Liver (tissue), 9 donors: ENCODE results near the gene TRIM71. TPM values are rescaled to one million over a fixed set of nuclear protein-coding genes. Genes with fewer than 3 reads are reported as not detected.

Experiments used
- DNase-seq: peaks from one replicate; pipeline ENCODE4 v3.0.0-alpha.2; 2017; ENCODE audit warnings: low spot score
- H3K27ac ChIP-seq, 2 donors: one replicate each; pipeline ENCODE4 v1.7.0; 2013; ENCODE audit warnings: inconsistent platforms in 2 of 2, low read length in 2 of 2, control low read depth in 1 of 2, low read depth in 1 of 2, mild to moderate bottlenecking in 1 of 2
- H3K27me3 ChIP-seq, 4 donors: one replicate each; pipeline versions ENCODE4 v1.6.1 to v1.7.0; 2013; ENCODE audit warnings: low read length in 3 of 4, inconsistent platforms in 1 of 4, mild to moderate bottlenecking in 1 of 4, moderate library complexity in 1 of 4; ENCODE audit not compliant: control insufficient read depth in 4 of 4, insufficient read depth in 4 of 4
- H3K36me3 ChIP-seq, 4 donors: one replicate each; pipeline versions ENCODE4 v1.6.1 to v1.7.0; 2013; ENCODE audit warnings: low read length in 3 of 4, mild to moderate bottlenecking in 3 of 4, low read depth in 1 of 4, moderate library complexity in 1 of 4; ENCODE audit not compliant: control insufficient read depth in 4 of 4, insufficient read depth in 3 of 4
- H3K4me1 ChIP-seq, 4 donors: one replicate each; pipeline versions ENCODE4 v1.6.1 to v1.7.0; 2013; ENCODE audit warnings: low read length in 3 of 4, mild to moderate bottlenecking in 3 of 4, moderate library complexity in 1 of 4; ENCODE audit not compliant: control insufficient read depth in 4 of 4, insufficient read depth in 4 of 4
- H3K4me3 ChIP-seq, 3 donors: one replicate each; pipeline versions ENCODE4 v1.6.1 to v1.7.0; 2013; ENCODE audit warnings: low read length in 3 of 3, control low read depth in 1 of 3, low read depth in 1 of 3, mild to moderate bottlenecking in 1 of 3
- H3K9ac ChIP-seq, 2 donors: one replicate each; pipeline ENCODE4 v1.7.0; 2013; ENCODE audit warnings: low read length in 2 of 2, mild to moderate bottlenecking in 2 of 2, moderate library complexity in 2 of 2, control low read depth in 1 of 2, low read depth in 1 of 2
- H3K9me3 ChIP-seq, 4 donors: one replicate each; pipeline versions ENCODE4 v1.6.1 to v1.7.0; 2013; ENCODE audit warnings: low read length in 3 of 4; ENCODE audit not compliant: control insufficient read depth in 4 of 4
- FOXA2 ChIP-seq: IDR thresholded peaks from 2 replicates; pipeline ENCODE4 v1.6.1; 2016; ENCODE audit warnings: antibody characterized with exemption
- RAD21 ChIP-seq, 2 donors: IDR thresholded peaks; 2 replicates each; pipeline ENCODE4 v1.6.1; 2016; ENCODE audit warnings: antibody characterized with exemption in 2 of 2, mild to moderate bottlenecking in 2 of 2
- RXRA ChIP-seq, 2 donors: IDR thresholded peaks; 2 replicates each; pipeline ENCODE4 v1.6.1; 2017 to 2018; ENCODE audit warnings: antibody characterized with exemption in 2 of 2, mild to moderate bottlenecking in 1 of 2
- SP1 ChIP-seq: IDR thresholded peaks from 2 replicates; pipeline ENCODE4 v1.6.1; 2018; ENCODE audit warnings: antibody characterized with exemption, mild to moderate bottlenecking
- YY1 ChIP-seq: IDR thresholded peaks from 2 replicates; pipeline ENCODE4 v1.6.1; 2016; ENCODE audit warnings: antibody characterized with exemption, mild to moderate bottlenecking
- WGBS: extraction: QIAGEN DNeasy Blood & Tissue Kit; methylation state at CpG from one replicate; pipeline ENCODE4 v1.1.7; 2013; 5-methylcytosine and 5-hydroxymethylcytosine counted together
- polyA plus RNA-seq, 2 donors: library from polyadenylated mRNA; stranded (reverse) in 1 of 2; unstranded in 1 of 2; fragments of 200-250 nt in 1 of 2; fragments of >200 nt in 1 of 2; fragmentation: Nextera tagmentation in 1 of 2; extraction: Ambion mirVana in 1 of 2; gene quantifications; one replicate each; pipeline versions ENCODE4 v1.2.1 to v1.2.3, GENCODE V29; 2013 to 2015
- total RNA-seq, 2 donors: library from RNA; depleted of rRNA; stranded (reverse); fragments of >200 nt; gene quantifications; one replicate each; pipeline ENCODE4 v1.2.3, GENCODE V29; 2014
- TF ChIP-seq, protein P1 (sequence below): IDR thresholded peaks from 2 replicates; pipeline ENCODE4 v1.6.1; 2016; ENCODE audit warnings: antibody characterized with exemption
- TF ChIP-seq, protein P2 (sequence below): fragments of 150-350 bp; IDR thresholded peaks from 2 replicates; pipeline ENCODE4 v1.5.1; 2017; ENCODE audit warnings: improper control_type of control experiment, low read depth, low read length; ENCODE audit not compliant: missing input control
- TF ChIP-seq, protein P3 (sequence below): IDR thresholded peaks from 2 replicates; pipeline ENCODE4 v1.6.1; 2016; ENCODE audit warnings: antibody characterized with exemption
- TF ChIP-seq, protein P4 (sequence below): IDR thresholded peaks from 2 replicates; pipeline ENCODE4 v1.6.1; 2016; ENCODE audit warnings: antibody characterized with exemption, mild to moderate bottlenecking
- donor health status: healthy.
- donor health status: healthy.
- donor health status: healthy.
- donor health status: healthy.
- donor health status: healthy.

Gene TRIM71
- total and polyA plus RNA-seq, 4 donors, result under 0.01 to 9.1 TPM; not detected in 2

DNA sequence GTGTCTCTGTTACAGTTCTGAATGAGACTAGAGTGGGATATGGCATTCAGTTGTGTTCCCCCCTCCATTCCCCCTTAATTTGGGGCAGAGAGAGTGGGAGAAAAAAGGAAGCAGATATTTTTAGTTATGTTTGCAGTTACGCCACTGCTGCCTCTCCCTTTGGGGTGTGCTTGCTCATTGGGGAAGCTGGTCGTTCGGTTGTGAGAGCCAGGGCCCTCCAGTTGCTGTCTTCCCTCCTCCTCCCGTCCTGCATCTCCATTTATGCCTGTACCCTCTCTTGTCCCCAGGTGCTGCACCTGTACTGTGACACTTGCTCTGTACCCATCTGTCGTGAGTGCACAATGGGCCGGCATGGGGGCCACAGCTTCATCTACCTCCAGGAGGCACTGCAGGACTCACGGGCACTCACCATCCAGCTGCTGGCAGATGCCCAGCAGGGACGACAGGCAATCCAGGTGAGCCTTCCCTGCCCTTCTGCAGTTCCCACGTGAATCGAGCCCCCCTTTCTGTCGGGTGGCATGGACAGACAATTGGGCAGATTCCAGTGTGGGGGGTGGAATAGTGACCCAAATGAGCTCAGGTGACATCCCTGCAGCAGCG, 55.8 kb downstream of the TRIM71 start:
- no peaks in the 10 kb centered on the region for H3K9me3 ChIP-seq
- TF ChIP-seq RXRA (IDR thresholded peaks at IDR 0.05) (no peak), YY1 (no peak), SP1 (no peak)
- TF ChIP-seq, protein P1, sequence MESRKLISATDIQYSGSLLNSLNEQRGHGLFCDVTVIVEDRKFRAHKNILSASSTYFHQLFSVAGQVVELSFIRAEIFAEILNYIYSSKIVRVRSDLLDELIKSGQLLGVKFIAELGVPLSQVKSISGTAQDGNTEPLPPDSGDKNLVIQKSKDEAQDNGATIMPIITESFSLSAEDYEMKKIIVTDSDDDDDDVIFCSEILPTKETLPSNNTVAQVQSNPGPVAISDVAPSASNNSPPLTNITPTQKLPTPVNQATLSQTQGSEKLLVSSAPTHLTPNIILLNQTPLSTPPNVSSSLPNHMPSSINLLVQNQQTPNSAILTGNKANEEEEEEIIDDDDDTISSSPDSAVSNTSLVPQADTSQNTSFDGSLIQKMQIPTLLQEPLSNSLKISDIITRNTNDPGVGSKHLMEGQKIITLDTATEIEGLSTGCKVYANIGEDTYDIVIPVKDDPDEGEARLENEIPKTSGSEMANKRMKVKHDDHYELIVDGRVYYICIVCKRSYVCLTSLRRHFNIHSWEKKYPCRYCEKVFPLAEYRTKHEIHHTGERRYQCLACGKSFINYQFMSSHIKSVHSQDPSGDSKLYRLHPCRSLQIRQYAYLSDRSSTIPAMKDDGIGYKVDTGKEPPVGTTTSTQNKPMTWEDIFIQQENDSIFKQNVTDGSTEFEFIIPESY, result no peak
- TF ChIP-seq, protein P2, sequence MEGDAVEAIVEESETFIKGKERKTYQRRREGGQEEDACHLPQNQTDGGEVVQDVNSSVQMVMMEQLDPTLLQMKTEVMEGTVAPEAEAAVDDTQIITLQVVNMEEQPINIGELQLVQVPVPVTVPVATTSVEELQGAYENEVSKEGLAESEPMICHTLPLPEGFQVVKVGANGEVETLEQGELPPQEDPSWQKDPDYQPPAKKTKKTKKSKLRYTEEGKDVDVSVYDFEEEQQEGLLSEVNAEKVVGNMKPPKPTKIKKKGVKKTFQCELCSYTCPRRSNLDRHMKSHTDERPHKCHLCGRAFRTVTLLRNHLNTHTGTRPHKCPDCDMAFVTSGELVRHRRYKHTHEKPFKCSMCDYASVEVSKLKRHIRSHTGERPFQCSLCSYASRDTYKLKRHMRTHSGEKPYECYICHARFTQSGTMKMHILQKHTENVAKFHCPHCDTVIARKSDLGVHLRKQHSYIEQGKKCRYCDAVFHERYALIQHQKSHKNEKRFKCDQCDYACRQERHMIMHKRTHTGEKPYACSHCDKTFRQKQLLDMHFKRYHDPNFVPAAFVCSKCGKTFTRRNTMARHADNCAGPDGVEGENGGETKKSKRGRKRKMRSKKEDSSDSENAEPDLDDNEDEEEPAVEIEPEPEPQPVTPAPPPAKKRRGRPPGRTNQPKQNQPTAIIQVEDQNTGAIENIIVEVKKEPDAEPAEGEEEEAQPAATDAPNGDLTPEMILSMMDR, result no peak
- TF ChIP-seq, protein P3, sequence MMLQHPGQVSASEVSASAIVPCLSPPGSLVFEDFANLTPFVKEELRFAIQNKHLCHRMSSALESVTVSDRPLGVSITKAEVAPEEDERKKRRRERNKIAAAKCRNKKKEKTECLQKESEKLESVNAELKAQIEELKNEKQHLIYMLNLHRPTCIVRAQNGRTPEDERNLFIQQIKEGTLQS, result no peak
- TF ChIP-seq, protein P4, sequence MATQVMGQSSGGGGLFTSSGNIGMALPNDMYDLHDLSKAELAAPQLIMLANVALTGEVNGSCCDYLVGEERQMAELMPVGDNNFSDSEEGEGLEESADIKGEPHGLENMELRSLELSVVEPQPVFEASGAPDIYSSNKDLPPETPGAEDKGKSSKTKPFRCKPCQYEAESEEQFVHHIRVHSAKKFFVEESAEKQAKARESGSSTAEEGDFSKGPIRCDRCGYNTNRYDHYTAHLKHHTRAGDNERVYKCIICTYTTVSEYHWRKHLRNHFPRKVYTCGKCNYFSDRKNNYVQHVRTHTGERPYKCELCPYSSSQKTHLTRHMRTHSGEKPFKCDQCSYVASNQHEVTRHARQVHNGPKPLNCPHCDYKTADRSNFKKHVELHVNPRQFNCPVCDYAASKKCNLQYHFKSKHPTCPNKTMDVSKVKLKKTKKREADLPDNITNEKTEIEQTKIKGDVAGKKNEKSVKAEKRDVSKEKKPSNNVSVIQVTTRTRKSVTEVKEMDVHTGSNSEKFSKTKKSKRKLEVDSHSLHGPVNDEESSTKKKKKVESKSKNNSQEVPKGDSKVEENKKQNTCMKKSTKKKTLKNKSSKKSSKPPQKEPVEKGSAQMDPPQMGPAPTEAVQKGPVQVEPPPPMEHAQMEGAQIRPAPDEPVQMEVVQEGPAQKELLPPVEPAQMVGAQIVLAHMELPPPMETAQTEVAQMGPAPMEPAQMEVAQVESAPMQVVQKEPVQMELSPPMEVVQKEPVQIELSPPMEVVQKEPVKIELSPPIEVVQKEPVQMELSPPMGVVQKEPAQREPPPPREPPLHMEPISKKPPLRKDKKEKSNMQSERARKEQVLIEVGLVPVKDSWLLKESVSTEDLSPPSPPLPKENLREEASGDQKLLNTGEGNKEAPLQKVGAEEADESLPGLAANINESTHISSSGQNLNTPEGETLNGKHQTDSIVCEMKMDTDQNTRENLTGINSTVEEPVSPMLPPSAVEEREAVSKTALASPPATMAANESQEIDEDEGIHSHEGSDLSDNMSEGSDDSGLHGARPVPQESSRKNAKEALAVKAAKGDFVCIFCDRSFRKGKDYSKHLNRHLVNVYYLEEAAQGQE, result no peak
- H3K27me3 ChIP-seq, result no peaks in the 10 kb centered on the region
- no peak overlapping the region for H3K9ac ChIP-seq
- DNase-seq, result no peak
- H3K27ac ChIP-seq, result no peak overlapping the region
- H3K4me3 ChIP-seq, result no peak overlapping the region
- no peaks in the 10 kb centered on the region for H3K36me3 ChIP-seq
- WGBS, result 71% methylated on average over 12 of the region's 12 CpGs
- no peaks in the 10 kb centered on the region for H3K4me1 ChIP-seq

DNA sequence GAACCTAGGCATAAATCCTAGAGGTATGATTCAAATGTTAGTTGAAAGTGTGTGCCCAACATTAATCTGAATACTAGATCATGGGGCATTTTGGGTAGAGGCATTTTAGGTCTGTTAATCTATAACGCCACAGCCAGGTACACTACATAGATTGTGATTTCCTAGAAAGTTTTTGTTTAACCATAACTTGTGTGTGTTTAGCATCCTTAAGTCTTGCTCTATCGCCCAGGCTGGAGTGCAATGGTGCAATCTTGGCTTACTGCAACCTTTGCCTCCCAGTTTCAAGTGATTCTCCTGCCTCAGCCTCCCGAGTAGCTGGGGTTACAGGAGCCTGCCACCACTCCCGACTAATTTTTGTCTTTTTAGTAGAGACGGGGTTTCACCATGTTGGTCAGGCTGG, 59.1 kb downstream of the TRIM71 start:
- WGBS, result 85% methylated on average over 5 of the region's 5 CpGs
- Histone ChIP-seq H3K27me3 (no peaks in the 10 kb centered on the region), H3K36me3 (no peaks in the 10 kb centered on the region), H3K9ac (no peak overlapping the region), H3K9me3 (no peaks in the 10 kb centered on the region), H3K27ac (no peak overlapping the region), H3K4me3 (no peak overlapping the region), H3K4me1 (no peaks in the 10 kb centered on the region)
- DNase-seq, result no peak
- TF ChIP-seq, protein P3, result no peak
- no peak for TF ChIP-seq RAD21 (IDR thresholded peaks at IDR 0.05)
- no peak for TF ChIP-seq FOXA2
